HepG2 (cell line): ENCODE results near the gene SP3. TPM values are rescaled to one million over a fixed set of nuclear protein-coding genes. Genes with fewer than 3 reads are reported as not detected.

Experiments used
- ATAC-seq: fragments of 200-7000 bp; cut with Tn5 transposase; 3 replicates; pipeline ENCODE4 v1.9.1; 2020; ENCODE audit warnings: mild to moderate bottlenecking, moderate library complexity
- BruUV-seq: library from RNA; stranded (reverse); fragments of 400-500 nt; replicated peaks from 2 replicates; lab custom pipeline; 2021; lab: Mats Ljungman, UMichigan
- CTCF ChIA-PET: fragments of 300-600 bp; formaldehyde crosslinking; extraction: SDS; loops from one replicate; lab custom pipeline; 2021; ENCODE audit warnings: low total read pairs, inconsistent platforms, low intra/inter-chr PET ratio; lab: Yijun Ruan, JAX
- POLR2A ChIA-PET: fragments of 350-600 bp; sonication (Branson Sonifier 250); formaldehyde crosslinking; loops from one replicate; lab custom pipeline; 2020; ENCODE audit warnings: antibody characterized with exemption, inconsistent platforms; lab: Yijun Ruan, JAX
- DNase-seq: peaks from one replicate; pipeline ENCODE4 v3.0.0-alpha.2; 2015; ENCODE audit warnings: low spot score
- FAIRE-seq: peaks from 3 replicates; lab custom pipeline; 2011; peaks lifted over from hg19 to GRCh38; lab: Jason Lieb, UNC
- H2AFZ ChIP-seq: one replicate; pipeline ENCODE4 v1.6.1; 2011; ENCODE audit warnings: low read length, inconsistent platforms
- H3K27ac ChIP-seq: fragments of 300-600 bp; 3 replicates; pipeline ENCODE4 v1.8.0; 2011; ENCODE audit warnings: mixed run types, mild to moderate bottlenecking, mixed read lengths, low read length, inconsistent platforms; ENCODE audit not compliant: insufficient read depth; ENCODE audit errors: extremely low read length
- H3K27me3 ChIP-seq, 2 experiments: fragments of 200-600 bp in 1 of 2; 2 replicates in 1 of 2; 3 replicates in 1 of 2; pipeline versions ENCODE4 v1.6.0 to v1.8.0; 2011; ENCODE audit warnings: low read length in 2 of 2, mild to moderate bottlenecking in 2 of 2, moderate library complexity in 2 of 2, inconsistent platforms in 1 of 2; ENCODE audit not compliant: insufficient read depth in 2 of 2, control insufficient read depth in 1 of 2
- H3K36me3 ChIP-seq, 2 experiments: fragments of 200-600 bp in 1 of 2; replicated peaks in 1 of 2; 2 replicates in 1 of 2; 3 replicates in 1 of 2; pipeline versions ENCODE4 v1.5.1 to v1.8.0; 2011; ENCODE audit warnings: low read length in 2 of 2, inconsistent platforms in 1 of 2; ENCODE audit not compliant: insufficient read depth in 2 of 2, control insufficient read depth in 1 of 2
- H3K4me1 ChIP-seq: 2 replicates; pipeline ENCODE4 v1.5.1; 2012; ENCODE audit warnings: low read length, inconsistent platforms; ENCODE audit not compliant: insufficient read depth
- H3K4me2 ChIP-seq: 2 replicates; pipeline ENCODE4 v1.6.0; 2011; ENCODE audit warnings: low read depth, low read length, inconsistent platforms
- H3K4me3 ChIP-seq, 3 experiments: fragments of 200-600 bp in 1 of 3; sonication (generic), shearing (Covaris generic) in 1 of 3; replicated peaks in 1 of 3; 2 replicates each; pipeline ENCODE4 v1.5.1; 2011 to 2016; ENCODE audit warnings: low read length in 3 of 3, inconsistent platforms in 2 of 3, low read depth in 2 of 3, mild to moderate bottlenecking in 2 of 3, control low read depth in 1 of 3, mixed read lengths in 1 of 3; ENCODE audit not compliant: insufficient read depth in 1 of 3
- H3K79me2 ChIP-seq: one replicate; pipeline ENCODE4 v1.6.1; 2011; ENCODE audit warnings: low read length, inconsistent platforms; ENCODE audit not compliant: insufficient read depth
- H3K9ac ChIP-seq: 2 replicates; pipeline ENCODE4 v1.6.0; 2011; ENCODE audit warnings: mild to moderate bottlenecking, low read depth, low read length, inconsistent platforms; ENCODE audit not compliant: insufficient read depth
- H3K9me3 ChIP-seq: 2 replicates; pipeline ENCODE4 v1.5.1; 2012; ENCODE audit warnings: mild to moderate bottlenecking, low read length
- H4K20me1 ChIP-seq: 2 replicates; pipeline ENCODE4 v1.6.0; 2011; ENCODE audit warnings: inconsistent platforms, mild to moderate bottlenecking, low read length, moderate library complexity; ENCODE audit not compliant: insufficient read depth
- HDAC6 ChIP-seq: fragments of 200-600 bp; sonication (generic); IDR thresholded peaks from 2 replicates; pipeline ENCODE4 v1.7.0; 2017; ENCODE audit warnings: mild to moderate bottlenecking, antibody characterized with exemption, low read length, low read depth
- HES4 ChIP-seq: sonication (generic); formaldehyde crosslinking; IDR thresholded peaks from 2 replicates; pipeline ENCODE4 v1.9.0; 2021; ENCODE audit warnings: mild to moderate bottlenecking, missing genetic modification reagents, borderline replicate concordance
- HMG20B ChIP-seq: conservative IDR thresholded peaks from 2 replicates; pipeline ENCODE4 v1.6.1; 2016; ENCODE audit warnings: missing genetic modification reagents, missing compliant biosample characterization
- TGIF2 ChIP-seq: IDR thresholded peaks from 2 replicates; pipeline ENCODE4 v1.6.1; 2016; ENCODE audit warnings: control low read depth, missing compliant biosample characterization
- ZNF124 ChIP-seq: sonication (generic); formaldehyde crosslinking; IDR thresholded peaks from 2 replicates; pipeline ENCODE4 v1.4.0; 2020; ENCODE audit warnings: missing genetic modification reagents
- ZNF253 ChIP-seq: sonication (generic); formaldehyde crosslinking; IDR thresholded peaks from 2 replicates; pipeline ENCODE4 v1.8.0; 2022; ENCODE audit warnings: mild to moderate bottlenecking, missing genetic modification reagents, borderline replicate concordance
- ZNF276 ChIP-seq: sonication (generic); formaldehyde crosslinking; IDR thresholded peaks from 2 replicates; pipeline ENCODE4 v1.4.0; 2020; ENCODE audit warnings: mild to moderate bottlenecking, low read depth, missing genetic modification reagents
- ZNF570 ChIP-seq: sonication (generic); formaldehyde crosslinking; IDR thresholded peaks from 2 replicates; pipeline ENCODE4 v1.4.0; 2020; ENCODE audit warnings: mild to moderate bottlenecking, missing genetic modification reagents, borderline replicate concordance
- WGBS: methylation state at CpG from one replicate; pipeline ENCODE4 v1.1.6; 2017; ENCODE audit warnings: low lambda C conversion rate; 5-methylcytosine and 5-hydroxymethylcytosine counted together
- in situ Hi-C: cut with HindIII; loops from 2 replicates; pipeline ENCODE4 v1.10.0; 2017; ENCODE audit warnings: low pct_unique_long_range_greater_than_20kb; ENCODE audit not compliant: extremely low pct_ligation_motif_present
- intact Hi-C: fragments of 100-400 bp; cut with micrococcal nuclease; formaldehyde crosslinking; loops from one replicate; pipeline ENCODE4 v1.10.0; 2022; ENCODE audit not compliant: unreplicated experiment
- polyA plus RNA-seq, 8 experiments: library from polyadenylated mRNA; depleted of rRNA in 3 of 8; stranded (reverse) in 7 of 8; unstranded in 1 of 8; fragments of >200 nt; fragmentation: Illumina TruSeq in 4 of 8; extraction: Trizol in 4 of 8; gene quantifications; 2 replicates each; pipeline versions ENCODE4 v1.2.1 to v1.2.3, GENCODE V29; 2011 to 2016; ENCODE audit warnings: low read depth in 4 of 8, missing spikeins in 1 of 8, mixed read lengths in 1 of 8; ENCODE audit not compliant: insufficient read depth in 1 of 8
- total RNA-seq, 5 experiments: library from RNA; depleted of rRNA; stranded (reverse); fragments of >200 nt; fragmentation: Illumina TruSeq; extraction: Trizol; gene quantifications; 2 replicates each; pipeline ENCODE4 v1.2.3, GENCODE V29; 2016; ENCODE audit warnings: low read depth in 1 of 5
- TF ChIP-seq, protein P1 (sequence below): sonication (generic); formaldehyde crosslinking; IDR thresholded peaks from 2 replicates; pipeline ENCODE4 v1.4.0; 2020; ENCODE audit warnings: missing genetic modification reagents
- TF ChIP-seq, protein P2 (sequence below): sonication (generic); formaldehyde crosslinking; conservative IDR thresholded peaks from 2 replicates; pipeline ENCODE4 v1.4.0; 2020; ENCODE audit warnings: missing genetic modification reagents

Gene SP3
- total and polyA plus RNA-seq, 2 of the 13 experiments (the other 11 are each of a cell fraction or from before 2014, with no cell fraction given): 57.3 to 132 TPM

- TF ChIP-seq, protein P1, sequence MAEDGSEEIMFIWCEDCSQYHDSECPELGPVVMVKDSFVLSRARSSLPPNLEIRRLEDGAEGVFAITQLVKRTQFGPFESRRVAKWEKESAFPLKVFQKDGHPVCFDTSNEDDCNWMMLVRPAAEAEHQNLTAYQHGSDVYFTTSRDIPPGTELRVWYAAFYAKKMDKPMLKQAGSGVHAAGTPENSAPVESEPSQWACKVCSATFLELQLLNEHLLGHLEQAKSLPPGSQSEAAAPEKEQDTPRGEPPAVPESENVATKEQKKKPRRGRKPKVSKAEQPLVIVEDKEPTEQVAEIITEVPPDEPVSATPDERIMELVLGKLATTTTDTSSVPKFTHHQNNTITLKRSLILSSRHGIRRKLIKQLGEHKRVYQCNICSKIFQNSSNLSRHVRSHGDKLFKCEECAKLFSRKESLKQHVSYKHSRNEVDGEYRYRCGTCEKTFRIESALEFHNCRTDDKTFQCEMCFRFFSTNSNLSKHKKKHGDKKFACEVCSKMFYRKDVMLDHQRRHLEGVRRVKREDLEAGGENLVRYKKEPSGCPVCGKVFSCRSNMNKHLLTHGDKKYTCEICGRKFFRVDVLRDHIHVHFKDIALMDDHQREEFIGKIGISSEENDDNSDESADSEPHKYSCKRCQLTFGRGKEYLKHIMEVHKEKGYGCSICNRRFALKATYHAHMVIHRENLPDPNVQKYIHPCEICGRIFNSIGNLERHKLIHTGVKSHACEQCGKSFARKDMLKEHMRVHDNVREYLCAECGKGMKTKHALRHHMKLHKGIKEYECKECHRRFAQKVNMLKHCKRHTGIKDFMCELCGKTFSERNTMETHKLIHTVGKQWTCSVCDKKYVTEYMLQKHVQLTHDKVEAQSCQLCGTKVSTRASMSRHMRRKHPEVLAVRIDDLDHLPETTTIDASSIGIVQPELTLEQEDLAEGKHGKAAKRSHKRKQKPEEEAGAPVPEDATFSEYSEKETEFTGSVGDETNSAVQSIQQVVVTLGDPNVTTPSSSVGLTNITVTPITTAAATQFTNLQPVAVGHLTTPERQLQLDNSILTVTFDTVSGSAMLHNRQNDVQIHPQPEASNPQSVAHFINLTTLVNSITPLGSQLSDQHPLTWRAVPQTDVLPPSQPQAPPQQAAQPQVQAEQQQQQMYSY (CRISPR knock-in tag): no peak
- no peak for TF ChIP-seq TGIF2 (CRISPR knock-in tag)
- no peak for TF ChIP-seq ZNF570 (CRISPR knock-in tag)
- TF ChIP-seq ZNF124: no peak
- TF ChIP-seq, protein P2, sequence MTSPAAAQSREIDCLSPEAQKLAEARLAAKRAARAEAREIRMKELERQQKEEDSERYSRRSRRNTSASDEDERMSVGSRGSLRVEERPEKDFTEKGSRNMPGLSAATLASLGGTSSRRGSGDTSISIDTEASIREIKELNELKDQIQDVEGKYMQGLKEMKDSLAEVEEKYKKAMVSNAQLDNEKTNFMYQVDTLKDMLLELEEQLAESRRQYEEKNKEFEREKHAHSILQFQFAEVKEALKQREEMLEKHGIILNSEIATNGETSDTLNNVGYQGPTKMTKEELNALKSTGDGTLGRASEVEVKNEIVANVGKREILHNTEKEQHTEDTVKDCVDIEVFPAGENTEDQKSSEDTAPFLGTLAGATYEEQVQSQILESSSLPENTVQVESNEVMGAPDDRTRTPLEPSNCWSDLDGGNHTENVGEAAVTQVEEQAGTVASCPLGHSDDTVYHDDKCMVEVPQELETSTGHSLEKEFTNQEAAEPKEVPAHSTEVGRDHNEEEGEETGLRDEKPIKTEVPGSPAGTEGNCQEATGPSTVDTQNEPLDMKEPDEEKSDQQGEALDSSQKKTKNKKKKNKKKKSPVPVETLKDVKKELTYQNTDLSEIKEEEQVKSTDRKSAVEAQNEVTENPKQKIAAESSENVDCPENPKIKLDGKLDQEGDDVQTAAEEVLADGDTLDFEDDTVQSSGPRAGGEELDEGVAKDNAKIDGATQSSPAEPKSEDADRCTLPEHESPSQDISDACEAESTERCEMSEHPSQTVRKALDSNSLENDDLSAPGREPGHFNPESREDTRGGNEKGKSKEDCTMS (CRISPR knock-in tag): no peak
Observed at GRCh38 chr2:173981520-173981919, 16.3 kb upstream of the SP3 start (continued).

DNA sequence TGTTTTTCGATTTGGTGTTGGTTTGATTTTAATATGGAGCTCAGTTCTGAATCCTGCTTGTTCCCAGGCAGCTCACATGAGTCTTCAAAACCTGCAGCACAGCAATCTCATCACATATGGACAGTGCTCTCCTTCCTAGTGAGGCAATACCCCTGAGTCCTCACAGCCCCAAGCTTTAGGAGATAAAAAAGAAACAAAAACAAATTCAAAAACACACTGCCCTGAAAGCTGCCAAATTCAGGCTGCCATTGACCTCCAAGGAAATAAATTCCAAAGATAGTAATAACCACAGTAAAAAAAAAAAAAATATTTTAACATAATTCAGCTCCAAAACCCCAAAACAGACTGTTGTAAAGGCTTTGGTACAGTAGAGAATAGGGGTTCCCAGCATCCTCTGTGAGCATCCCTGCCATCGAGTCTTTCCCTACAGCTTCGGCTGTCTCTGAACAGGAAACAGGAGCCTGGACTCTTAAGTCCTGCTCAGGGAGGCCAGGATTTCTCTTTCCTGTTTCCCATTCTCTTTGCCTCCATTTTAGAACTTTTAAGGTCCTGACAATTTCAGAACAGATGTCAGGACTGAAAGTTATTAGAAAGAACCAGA is 14.7 kb upstream of the SP3 start:
- no peak for DNase-seq
- H3K4me3 ChIP-seq: no peak overlapping the region
- no peak overlapping the region for H3K4me2 ChIP-seq
- CTCF ChIA-PET: no interaction called here
- POLR2A ChIA-PET: interaction anchor here (1.7 kb wide), 1 partner anchor 14 kb away, joined by 6 read pairs; no protein-coding TSS in a partner anchor
- no peak overlapping the region for H3K27ac ChIP-seq
- intact Hi-C loops: no loop called here
- no TSS peak for BruUV-seq
- FAIRE-seq: no peak
- H3K36me3 ChIP-seq: no peaks in the 10 kb centered on the region
- H2AFZ ChIP-seq: no peak overlapping the region
- 55% methylated on average over 3 of the region's 3 CpGs for WGBS
- no peaks in the 10 kb centered on the region for H3K79me2 ChIP-seq
- no peaks in the 10 kb centered on the region for H3K27me3 ChIP-seq
- ATAC-seq: no peak
- peaks cover 20% of the 10 kb centered on the region for H3K4me1 ChIP-seq
- no peaks in the 10 kb centered on the region for H4K20me1 ChIP-seq
- no peak overlapping the region for H3K9ac ChIP-seq
- TF ChIP-seq HES4 (CRISPR knock-in tag): no peak
- no peak for TF ChIP-seq ZNF253 (CRISPR knock-in tag)
- TF ChIP-seq ZNF276 (CRISPR knock-in tag): no peak
- no peak for TF ChIP-seq HMG20B (CRISPR knock-in tag)
- no peak for TF ChIP-seq HDAC6
- TF ChIP-seq, all 625 proteins: peak for 0
- in situ Hi-C loops: no loop called here
- no peaks in the 10 kb centered on the region for H3K9me3 ChIP-seq
